T follicular helper cell (primary cell): ENCODE results near the gene PSMG2.

ENCODE experiments used
- DNase-seq: peaks from one replicate; pipeline ENCODE4 v3.0.0-alpha.2; 2020; ENCODE audit warnings: low read depth

The PSMG2 gene

GRCh38 chr18:12765586-12765985 is 62.7 kb downstream of the PSMG2 start:
- no peak for DNase-seq

GRCh38 chr18:12766986-12767433 is 64.2 kb downstream of the PSMG2 start:
- no peak for DNase-seq

GRCh38 chr18:12767580-12768155 is 64.8 kb downstream of the PSMG2 start:
- DNase-seq, result no peak

GRCh38 chr18:12768625-12769024 is 65.8 kb downstream of the PSMG2 start:
- DNase-seq, result no peak

DNA sequence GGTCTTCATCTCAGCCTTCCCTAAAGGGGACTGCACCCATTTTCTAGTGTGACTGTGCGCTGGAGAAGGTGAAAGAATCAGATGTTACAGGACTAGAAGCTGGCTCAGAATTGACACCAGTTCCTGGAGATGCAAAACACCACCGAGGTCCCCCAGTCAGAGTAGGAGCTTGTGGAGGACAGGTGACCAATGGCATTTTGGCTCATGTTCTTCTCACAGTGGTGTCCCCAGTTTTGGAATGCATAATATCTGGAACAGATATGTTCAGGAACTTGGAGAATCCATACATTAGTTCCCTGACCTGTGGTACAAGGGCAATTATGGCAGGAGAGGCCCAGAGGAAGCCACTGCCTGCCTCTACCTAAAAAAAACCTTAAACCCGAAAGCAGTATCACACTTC is 66.3 kb downstream of the PSMG2 start:
- DNase-seq, result no peak

GRCh38 chr18:12769644-12770440 is 67.0 kb downstream of the PSMG2 start:
- no peak for DNase-seq

- DNase-seq, result no peak
These were observed 67.8 kb downstream of the PSMG2 start for GRCh38 chr18:12770469-12771219.

DNA sequence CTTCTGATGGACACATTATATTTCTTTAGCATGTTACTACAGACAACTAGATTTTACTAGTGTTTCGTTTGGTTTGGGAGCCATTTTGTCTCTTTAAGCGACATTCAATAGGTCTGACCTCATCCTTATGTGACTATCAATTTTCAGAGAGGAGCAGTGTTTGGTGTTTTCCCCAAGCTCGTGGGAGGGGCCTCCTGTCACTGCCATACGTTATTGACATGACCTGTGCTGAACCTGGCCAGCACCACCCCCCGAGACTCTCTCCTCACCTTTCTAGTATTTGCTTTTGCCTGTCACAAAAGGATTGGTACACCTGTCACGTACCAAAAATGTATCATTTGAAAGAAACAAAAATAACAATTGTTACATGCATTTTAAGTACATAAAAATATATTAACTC is 69.3 kb downstream of the PSMG2 start:
- DNase-seq, result no peak

DNA sequence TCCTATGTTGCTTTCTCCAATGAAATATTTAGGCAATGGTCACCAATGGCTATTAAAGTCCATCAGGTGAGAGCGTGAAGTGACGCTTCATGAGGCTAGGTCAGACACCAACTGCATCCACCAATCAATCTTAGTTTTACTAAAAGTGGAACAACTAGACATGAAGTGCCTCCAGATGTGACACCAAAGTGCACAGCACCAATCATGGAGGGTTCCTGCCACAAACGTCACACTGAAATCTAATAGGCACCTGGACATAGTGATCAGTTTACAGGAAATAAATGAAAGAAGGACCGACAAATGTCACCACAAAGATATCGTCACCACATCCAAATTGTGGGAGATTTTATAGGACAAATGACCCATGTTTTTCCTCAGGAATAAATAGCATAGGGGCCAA is 70.5 kb downstream of the PSMG2 start:
- DNase-seq, result no peak

DNA sequence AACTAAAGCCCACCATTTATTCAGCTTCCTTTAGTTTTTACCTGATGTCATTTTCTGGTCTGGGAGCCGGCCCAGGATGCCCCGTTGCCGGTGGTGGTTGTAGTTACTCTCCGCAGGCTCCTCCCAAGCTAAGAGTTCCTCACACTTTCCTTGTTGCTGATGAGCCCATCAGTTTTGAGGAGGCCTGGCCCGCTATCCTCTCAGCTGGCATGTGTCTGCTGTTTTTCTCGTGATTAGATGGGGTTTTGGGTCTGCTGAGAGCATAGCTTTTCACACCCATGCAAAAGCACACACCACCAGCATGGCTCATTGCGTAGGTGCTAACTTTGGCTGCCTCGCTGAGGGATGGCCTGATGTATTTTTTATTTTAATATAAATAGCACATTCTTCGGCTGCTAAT is 72.1 kb downstream of the PSMG2 start:
- no peak for DNase-seq
